NB4 (cell line): ENCODE data around the gene TBCA.

Source experiments
- TF ChIP-seq, protein P1 (sequence below): IDR thresholded peaks from one replicate; pipeline ENCODE4 v1.5.1; 2012; ENCODE audit warnings: low read depth, low read length
- TF ChIP-seq, protein P2 (sequence below): IDR thresholded peaks from 2 replicates; pipeline ENCODE4 v1.6.1; 2011; ENCODE audit warnings: low read depth, low read length

DNA sequence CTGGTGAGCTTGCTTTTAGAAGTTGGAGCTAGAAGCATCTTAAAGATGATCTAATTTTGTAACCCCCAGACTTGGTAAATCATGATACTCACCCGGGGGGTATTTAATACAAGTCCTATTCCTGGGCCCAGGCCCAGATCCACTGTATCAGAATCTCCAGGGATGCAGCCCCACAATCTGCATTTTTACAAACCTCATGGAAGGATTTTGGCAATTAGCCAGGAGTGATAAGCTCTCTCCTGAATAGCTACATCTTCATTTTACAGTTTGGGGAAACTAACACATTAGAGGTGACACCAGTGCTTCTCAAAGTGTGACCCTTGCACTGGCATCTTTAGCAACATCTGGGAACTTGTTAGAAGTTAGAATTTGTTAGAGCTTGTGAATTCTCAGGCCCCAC lies 106.5 kb downstream of the TBCA start:
- TF ChIP-seq, protein P1, sequence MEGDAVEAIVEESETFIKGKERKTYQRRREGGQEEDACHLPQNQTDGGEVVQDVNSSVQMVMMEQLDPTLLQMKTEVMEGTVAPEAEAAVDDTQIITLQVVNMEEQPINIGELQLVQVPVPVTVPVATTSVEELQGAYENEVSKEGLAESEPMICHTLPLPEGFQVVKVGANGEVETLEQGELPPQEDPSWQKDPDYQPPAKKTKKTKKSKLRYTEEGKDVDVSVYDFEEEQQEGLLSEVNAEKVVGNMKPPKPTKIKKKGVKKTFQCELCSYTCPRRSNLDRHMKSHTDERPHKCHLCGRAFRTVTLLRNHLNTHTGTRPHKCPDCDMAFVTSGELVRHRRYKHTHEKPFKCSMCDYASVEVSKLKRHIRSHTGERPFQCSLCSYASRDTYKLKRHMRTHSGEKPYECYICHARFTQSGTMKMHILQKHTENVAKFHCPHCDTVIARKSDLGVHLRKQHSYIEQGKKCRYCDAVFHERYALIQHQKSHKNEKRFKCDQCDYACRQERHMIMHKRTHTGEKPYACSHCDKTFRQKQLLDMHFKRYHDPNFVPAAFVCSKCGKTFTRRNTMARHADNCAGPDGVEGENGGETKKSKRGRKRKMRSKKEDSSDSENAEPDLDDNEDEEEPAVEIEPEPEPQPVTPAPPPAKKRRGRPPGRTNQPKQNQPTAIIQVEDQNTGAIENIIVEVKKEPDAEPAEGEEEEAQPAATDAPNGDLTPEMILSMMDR, result no peak
- TF ChIP-seq, protein P2, sequence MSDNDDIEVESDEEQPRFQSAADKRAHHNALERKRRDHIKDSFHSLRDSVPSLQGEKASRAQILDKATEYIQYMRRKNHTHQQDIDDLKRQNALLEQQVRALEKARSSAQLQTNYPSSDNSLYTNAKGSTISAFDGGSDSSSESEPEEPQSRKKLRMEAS, result no peak
